ENCODE data around the gene LRP5.

Gene LRP5

DNA sequence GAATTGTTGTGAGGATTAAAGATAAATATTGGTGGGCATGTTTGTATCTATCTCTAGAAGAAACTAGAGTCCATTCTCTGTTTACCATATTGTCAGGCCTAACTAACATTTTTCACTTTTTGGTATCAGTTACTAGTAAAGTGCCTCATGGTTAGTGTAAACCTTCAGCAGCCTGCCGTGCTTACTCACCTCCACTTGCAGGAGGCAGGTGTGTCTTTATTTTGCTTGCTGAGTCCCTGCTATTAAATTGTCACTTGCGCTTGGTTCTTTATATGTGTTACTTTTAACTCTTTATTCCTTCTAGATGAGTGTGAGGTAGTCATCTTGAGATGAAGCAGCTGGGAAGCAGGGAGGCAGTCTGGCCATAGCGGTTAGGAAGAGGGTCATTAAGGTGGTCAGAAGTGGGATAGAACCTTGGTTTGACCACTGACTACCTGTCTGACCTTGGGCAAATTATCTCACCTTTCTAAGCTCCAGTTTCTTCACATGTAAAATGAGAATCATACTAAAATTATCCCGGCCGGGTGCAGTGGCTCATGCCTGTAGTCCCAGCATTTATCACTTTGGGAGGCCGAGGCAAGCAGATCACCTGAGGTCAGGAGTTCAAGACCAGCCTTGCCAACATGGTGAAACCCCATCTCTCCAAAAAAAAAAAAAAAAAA lies 169.3 kb downstream of the LRP5 start:
- Histone ChIP-seq H3K4me3 (no peak overlapping the region), H3K9me3 (replicated peaks in 1 of 11) (peaks cover 0 to 93% (median 81%) of the 10 kb centered on the region in 11 experiments; a peak in 20 of 22 replicates), H3K9ac (no peak overlapping the region), H3K27ac (no peak overlapping the region), H3K27me3 (no peaks in the 10 kb centered on the region), H3K4me2 (no peak overlapping the region), H3K36me3 (peaks cover 34 to 91% (median 84%) of the 10 kb centered on the region in 11 experiments; a peak in 21 of 22 replicates), H3K4me1 (peaks cover 0 to 32% (median 3%) of the 10 kb centered on the region in 10 experiments; a peak in 7 of 20 replicates), H4K20me1 (peaks cover 82 to 100% (median 100%) of the 10 kb centered on the region in 11 experiments)
- no peak for TF ChIP-seq Cebpa-rat (IDR thresholded peaks at IDR 0.05)

DNA sequence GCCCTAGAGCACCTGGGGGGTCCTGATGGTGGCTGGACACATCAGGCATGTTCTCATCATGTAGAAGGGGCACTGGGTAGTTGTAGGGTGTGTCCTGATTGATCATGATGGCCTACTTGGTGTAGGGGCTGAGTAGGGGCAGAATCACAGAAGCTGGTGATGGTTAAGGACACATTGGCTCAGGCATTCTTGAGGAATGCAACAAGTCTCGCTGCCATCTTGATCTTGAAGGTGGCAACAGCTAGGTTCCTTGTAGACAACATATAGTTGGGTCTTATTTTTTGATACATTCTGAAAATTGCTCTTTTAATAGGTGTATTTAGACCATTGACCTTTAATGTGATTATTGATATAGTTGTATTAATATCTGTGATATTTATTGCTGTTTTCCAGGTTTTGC lies 176.2 kb downstream of the LRP5 start:
- 0 out of 22 replicates have a peak overlapping the region, but pooled peaks of 2 of the 11 experiments have one; percentile 5 to 8 for H3K4me2 ChIP-seq
- no peak overlapping the region for H3K9ac ChIP-seq
- H4K20me1 ChIP-seq = peaks cover 94 to 100% (median 100%) of the 10 kb centered on the region in 11 experiments
- H3K9me3 ChIP-seq (replicated peaks in 1 of 11) = peaks cover 0 to 52% (median 30%) of the 10 kb centered on the region in 11 experiments; a peak in 19 of 22 replicates
- H3K27me3 ChIP-seq = no peaks in the 10 kb centered on the region
- peaks cover 6 to 74% (median 52%) of the 10 kb centered on the region in 11 experiments; a peak in 19 of 22 replicates for H3K36me3 ChIP-seq
- H3K27ac ChIP-seq = no peak overlapping the region
- H3K4me1 ChIP-seq = peaks cover 0 to 43% (median 0%) of the 10 kb centered on the region in 10 experiments; a peak in 6 of 20 replicates
- no peak overlapping the region for H3K4me3 ChIP-seq
- no peak for TF ChIP-seq Cebpa-rat (IDR thresholded peaks at IDR 0.05)

DNA sequence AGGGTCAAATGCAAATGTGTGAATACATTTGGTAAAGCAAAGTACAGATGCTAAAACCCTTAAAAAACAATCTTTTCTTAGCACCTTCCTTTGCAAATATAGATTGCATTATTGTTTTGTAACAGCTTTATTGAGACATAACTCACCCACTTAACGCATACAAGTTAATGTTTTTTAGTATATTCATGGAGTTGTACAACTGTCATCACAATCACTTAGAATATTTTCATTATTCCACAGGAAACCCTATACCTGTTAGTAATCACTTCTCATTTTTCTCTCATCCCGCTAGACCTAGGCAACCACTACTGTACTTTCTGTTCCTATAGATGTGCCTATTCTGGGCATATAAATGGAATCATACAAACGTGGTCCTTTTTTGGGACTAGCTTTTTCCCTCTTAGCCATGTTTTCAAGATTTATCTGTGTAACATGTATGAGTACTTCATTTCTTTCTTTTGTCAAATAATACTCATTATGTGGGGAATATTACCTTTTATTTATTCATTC lies 182.9 kb downstream of the LRP5 start:
- no peaks in the 10 kb centered on the region for H3K27me3 ChIP-seq
- peaks cover 100% of the 10 kb centered on the region in 11 experiments for H4K20me1 ChIP-seq
- H3K36me3 ChIP-seq = peaks cover 0 to 31% (median 19%) of the 10 kb centered on the region in 11 experiments; a peak in 17 of 22 replicates
- no peak overlapping the region for H3K4me3 ChIP-seq
- peaks cover 0 to 22% (median 6%) of the 10 kb centered on the region in 11 experiments; a peak in 9 of 22 replicates for H3K9me3 ChIP-seq (replicated peaks in 1 of 11)
- no peak overlapping the region for H3K9ac ChIP-seq
- TF ChIP-seq Cebpa-rat (IDR thresholded peaks at IDR 0.05) = no peak
- H3K4me1 ChIP-seq = peaks cover 37 to 64% (median 54%) of the 10 kb centered on the region in 10 experiments
- H3K27ac ChIP-seq = no peak overlapping the region
- H3K4me2 ChIP-seq = peak overlapping the region in 10 of 11 experiments; percentile 0 to 40 (median 14); a peak in 7 of 22 replicates

DNA sequence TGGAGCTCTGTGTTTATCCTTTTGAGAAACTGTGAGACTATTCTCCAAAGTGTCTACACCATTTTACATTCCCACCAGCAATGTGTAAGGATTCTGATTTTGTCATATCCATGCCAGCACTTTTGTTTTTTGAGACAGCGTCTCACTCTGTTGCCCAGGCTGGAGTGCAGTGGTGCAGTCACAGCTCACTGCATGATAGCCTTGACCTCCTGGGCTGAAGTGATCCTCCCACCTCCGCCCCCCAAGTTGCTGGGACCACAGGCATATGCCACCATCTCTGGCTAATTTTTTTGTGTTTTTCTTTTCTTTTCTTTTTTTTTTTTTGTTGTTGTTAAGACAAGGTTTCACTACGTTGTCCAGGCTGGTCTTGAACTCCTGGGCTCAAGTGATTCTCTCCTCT lies 183.5 kb downstream of the LRP5 start:
- Histone ChIP-seq H3K4me2 (peak overlapping the region in 9 of 11 experiments; percentile 5 to 40 (median 11); a peak in 6 of 22 replicates), H3K4me1 (peaks cover 43 to 70% (median 60%) of the 10 kb centered on the region in 10 experiments), H3K4me3 (no peak overlapping the region), H3K36me3 (peaks cover 0 to 29% (median 19%) of the 10 kb centered on the region in 11 experiments; a peak in 17 of 22 replicates), H4K20me1 (peaks cover 100% of the 10 kb centered on the region in 11 experiments), H3K27me3 (no peaks in the 10 kb centered on the region), H3K9me3 (replicated peaks in 1 of 11) (peaks cover 0 to 22% (median 6%) of the 10 kb centered on the region in 11 experiments; a peak in 8 of 22 replicates), H3K9ac (no peak overlapping the region), H3K27ac (no peak overlapping the region)
- no peak for TF ChIP-seq Cebpa-rat (IDR thresholded peaks at IDR 0.05)

DNA sequence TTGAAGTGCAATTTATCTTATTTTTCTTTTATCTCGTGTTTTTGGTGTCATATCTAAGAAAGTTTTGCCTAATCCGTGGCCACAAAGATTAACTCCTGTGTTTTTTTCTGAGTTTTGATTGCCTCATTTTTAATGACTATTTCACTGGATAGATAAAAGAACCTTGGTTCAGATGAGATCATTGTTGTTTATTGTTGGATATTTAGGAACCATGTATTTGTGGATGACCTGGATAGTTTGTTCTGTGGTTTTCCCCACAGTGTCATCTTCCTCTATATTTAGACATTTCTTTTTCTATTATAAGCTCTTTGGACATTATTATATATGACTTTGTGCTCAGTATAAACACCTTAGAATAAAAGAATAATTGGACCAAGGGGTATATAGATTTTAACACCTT lies 185.4 kb downstream of the LRP5 start:
- H4K20me1 ChIP-seq = peaks cover 100% of the 10 kb centered on the region in 11 experiments
- H3K4me3 ChIP-seq = no peak overlapping the region
- peak overlapping the region; percentile 46 to 83 (median 62); a peak in 20 of 22 replicates for H3K4me2 ChIP-seq
- peaks cover 50 to 81% (median 73%) of the 10 kb centered on the region in 10 experiments for H3K4me1 ChIP-seq
- H3K36me3 ChIP-seq = peaks cover 0 to 20% (median 4%) of the 10 kb centered on the region in 11 experiments; a peak in 7 of 22 replicates
- 0 out of 22 replicates have a peak, but pooled peaks cover 0 to 9% (median 0%) of the 10 kb centered on the region in 11 experiments for H3K9me3 ChIP-seq (replicated peaks in 1 of 11)
- no peak overlapping the region for H3K9ac ChIP-seq
- H3K27ac ChIP-seq = peak overlapping the region in 2 of 11 experiments; percentile 0 to 23; a peak in 2 of 22 replicates
- TF ChIP-seq Cebpa-rat (IDR thresholded peaks at IDR 0.05) = no peak
- H3K27me3 ChIP-seq = no peaks in the 10 kb centered on the region

DNA sequence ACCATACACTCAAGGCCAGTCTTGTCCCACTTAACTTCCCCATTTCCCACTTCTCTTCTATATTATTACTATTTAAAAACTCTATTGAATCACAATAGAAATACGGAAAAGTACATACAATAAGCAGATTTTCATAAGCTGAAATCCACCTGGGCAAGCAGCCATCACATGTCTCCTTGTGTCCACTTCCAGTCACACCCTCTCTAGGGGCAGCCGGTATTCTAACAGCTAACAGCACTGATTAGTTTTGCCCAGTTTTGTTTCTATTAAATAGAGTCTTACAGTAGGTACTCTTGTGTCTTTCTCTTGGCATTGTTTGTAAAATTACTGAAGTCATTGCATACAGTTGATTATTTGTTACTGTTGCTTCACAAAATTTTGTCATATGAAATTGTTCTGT lies 185.9 kb downstream of the LRP5 start:
- Histone ChIP-seq H3K27me3 (no peaks in the 10 kb centered on the region), H3K4me2 (peak overlapping the region; percentile 47 to 83 (median 66); a peak in 19 of 22 replicates), H3K4me3 (no peak overlapping the region), H3K27ac (peak overlapping the region in 2 of 11 experiments; percentile 0 to 23; a peak in 2 of 22 replicates), H3K4me1 (peaks cover 56 to 86% (median 78%) of the 10 kb centered on the region in 10 experiments), H3K36me3 (peaks cover 0 to 16% (median 0%) of the 10 kb centered on the region in 11 experiments; a peak in 6 of 22 replicates), H3K9ac (no peak overlapping the region), H4K20me1 (peaks cover 100% of the 10 kb centered on the region in 11 experiments), H3K9me3 (replicated peaks in 1 of 11) (0 out of 22 replicates have a peak, but pooled peaks cover 0 to 6% (median 0%) of the 10 kb centered on the region in 11 experiments)
- TF ChIP-seq Cebpa-rat (IDR thresholded peaks at IDR 0.05) = no peak

Data from BLaER1 treated with 17β-estradiol and CSF1 and Interleukin-3, amounts not matched to agents 10 nM and 100 nM (cell line).